ENCODE data around the gene SRP68. TPM values are rescaled to one million over a fixed set of nuclear protein-coding genes. Genes with fewer than 3 reads are reported as not detected.

Gene SRP68
- total RNA-seq, 4 donors from 2014 or later = 25.1 to 117 (median 65.0) TPM

- Histone ChIP-seq H3K27ac (no peak overlapping the region), H3K27me3 (no peaks in the 10 kb centered on the region), H3K36me3 (no peaks in the 10 kb centered on the region), H3K4me1 (no peaks in the 10 kb centered on the region), H3K9me3 (no peaks in the 10 kb centered on the region), H3K4me3 (no peak overlapping the region)
- no peak for DNase-seq
- intact Hi-C loops (cut with DNase I; ENCODE audit: low total_unique reads) = no loop called here
- TF ChIP-seq POLR2A (IDR thresholded peaks at IDR 0.05) (no peak), CTCF (IDR thresholded peaks at IDR 0.05) (no peak)
Observed at GRCh38 chr17:76019833-76020467, 52.4 kb downstream of the SRP68 start.

GRCh38 chr17:76018801-76019200 is 53.5 kb downstream of the SRP68 start:
- Histone ChIP-seq H3K27me3 (no peaks in the 10 kb centered on the region), H3K4me1 (no peaks in the 10 kb centered on the region), H3K9me3 (no peaks in the 10 kb centered on the region), H3K36me3 (no peaks in the 10 kb centered on the region), H3K4me3 (no peak overlapping the region), H3K27ac (no peak overlapping the region)
- intact Hi-C loops (cut with DNase I; ENCODE audit: low total_unique reads) = no loop called here
- TF ChIP-seq CTCF (IDR thresholded peaks at IDR 0.05) (no peak), POLR2A (IDR thresholded peaks at IDR 0.05) (no peak)
- DNase-seq = no peak

GRCh38 chr17:76018340-76018680 is 54.0 kb downstream of the SRP68 start:
- no peaks in the 10 kb centered on the region for H3K36me3 ChIP-seq

GRCh38 chr17:76017481-76018339 is 54.6 kb downstream of the SRP68 start:
- TF ChIP-seq POLR2A (IDR thresholded peaks at IDR 0.05) (no peak), CTCF (IDR thresholded peaks at IDR 0.05) (no peak)
- Histone ChIP-seq H3K36me3 (no peaks in the 10 kb centered on the region), H3K27ac (no peak overlapping the region), H3K4me3 (no peak overlapping the region), H3K4me1 (no peaks in the 10 kb centered on the region), H3K27me3 (no peaks in the 10 kb centered on the region), H3K9me3 (no peaks in the 10 kb centered on the region)
- intact Hi-C loops (cut with DNase I; ENCODE audit: low total_unique reads) = no loop called here
- no peak for DNase-seq

More at GRCh38 chr17:76018340-76018680, 54.0 kb downstream of the SRP68 start:
- no peak overlapping the region for H3K27ac ChIP-seq
- no peaks in the 10 kb centered on the region for H3K4me1 ChIP-seq
- DNase-seq = no peak
- H3K27me3 ChIP-seq = no peaks in the 10 kb centered on the region
- no peak overlapping the region for H3K4me3 ChIP-seq
- no peak for TF ChIP-seq POLR2A (IDR thresholded peaks at IDR 0.05)
- intact Hi-C loops (cut with DNase I; ENCODE audit: low total_unique reads) = no loop called here
- H3K9me3 ChIP-seq = no peaks in the 10 kb centered on the region

GRCh38 chr17:76014925-76015261 is 57.4 kb downstream of the SRP68 start:
- no peak for DNase-seq
- TF ChIP-seq POLR2A (IDR thresholded peaks at IDR 0.05) (no peak), CTCF (IDR thresholded peaks at IDR 0.05) (no peak)
- Histone ChIP-seq H3K4me1 (no peaks in the 10 kb centered on the region), H3K27me3 (no peaks in the 10 kb centered on the region), H3K4me3 (no peak overlapping the region), H3K9me3 (no peaks in the 10 kb centered on the region), H3K27ac (no peak overlapping the region), H3K36me3 (no peaks in the 10 kb centered on the region)
- intact Hi-C loops (cut with DNase I; ENCODE audit: low total_unique reads) = no loop called here
